HepG2 (cell line): ENCODE data around the gene SAMD10. TPM values are rescaled to one million over a fixed set of nuclear protein-coding genes. Genes with fewer than 3 reads are reported as not detected.
A peak's percentile ranks its signal among the peaks of the same experiment; 100 is the strongest.

Experiments used
- BRCA1 ChIP-seq: sonication (generic); formaldehyde crosslinking; IDR thresholded peaks from 2 replicates; pipeline ENCODE4 v1.4.0; 2020; ENCODE audit warnings: missing genetic modification reagents
- CERS6 ChIP-seq: sonication (generic); formaldehyde crosslinking; IDR thresholded peaks from 2 replicates; pipeline ENCODE4 v1.5.0; 2020; ENCODE audit warnings: missing genetic modification reagents
- GATAD2A ChIP-seq: IDR thresholded peaks from 2 replicates; pipeline ENCODE4 v1.6.1; 2016
- HMGA1 ChIP-seq: sonication (generic); formaldehyde crosslinking; conservative IDR thresholded peaks from 2 replicates; pipeline ENCODE4 v1.4.0; 2020; ENCODE audit warnings: missing genetic modification reagents
- HOXA9 ChIP-seq: sonication (generic); formaldehyde crosslinking; IDR thresholded peaks from 2 replicates; pipeline ENCODE4 v1.8.1; 2022; ENCODE audit warnings: missing genetic modification reagents, mild to moderate bottlenecking, moderate library complexity, borderline replicate concordance
- TIGD3 ChIP-seq: sonication (generic); formaldehyde crosslinking; IDR thresholded peaks from 2 replicates; pipeline ENCODE4 v1.5.1; 2020; ENCODE audit warnings: mild to moderate bottlenecking, missing genetic modification reagents, borderline replicate concordance
- TP53 ChIP-seq: sonication (generic); formaldehyde crosslinking; conservative IDR thresholded peaks from 2 replicates; pipeline ENCODE4 v1.4.0; 2020; ENCODE audit warnings: missing genetic modification reagents
- ZBTB14 ChIP-seq: sonication (generic); formaldehyde crosslinking; IDR thresholded peaks from 2 replicates; pipeline ENCODE4 v1.4.0; 2020; ENCODE audit warnings: missing genetic modification reagents
- ZBTB2 ChIP-seq: sonication (generic); formaldehyde crosslinking; IDR thresholded peaks from 2 replicates; pipeline ENCODE4 v1.8.0; 2022; ENCODE audit warnings: low read depth, missing genetic modification reagents
- ZBTB46 ChIP-seq: sonication (generic); formaldehyde crosslinking; IDR thresholded peaks from 2 replicates; pipeline ENCODE4 v1.4.0; 2020; ENCODE audit warnings: mild to moderate bottlenecking, missing genetic modification reagents, borderline replicate concordance
- ZFP41 ChIP-seq: sonication (generic); formaldehyde crosslinking; IDR thresholded peaks from 2 replicates; pipeline ENCODE4 v1.4.0; 2020; ENCODE audit warnings: mild to moderate bottlenecking, missing genetic modification reagents, borderline replicate concordance
- ZNF124 ChIP-seq: sonication (generic); formaldehyde crosslinking; IDR thresholded peaks from 2 replicates; pipeline ENCODE4 v1.4.0; 2020; ENCODE audit warnings: missing genetic modification reagents
- ZNF232 ChIP-seq: sonication (generic); formaldehyde crosslinking; IDR thresholded peaks from 2 replicates; pipeline ENCODE4 v1.4.0; 2020; ENCODE audit warnings: missing genetic modification reagents, borderline replicate concordance
- ZNF333 ChIP-seq: sonication (generic); formaldehyde crosslinking; IDR thresholded peaks from 2 replicates; pipeline ENCODE4 v1.4.0; 2020; ENCODE audit warnings: mild to moderate bottlenecking, missing genetic modification reagents, borderline replicate concordance
- ZNF792 ChIP-seq: IDR thresholded peaks from 2 replicates; pipeline ENCODE4 v1.6.1; 2016
- ZSCAN22 ChIP-seq: sonication (generic); formaldehyde crosslinking; IDR thresholded peaks from 2 replicates; pipeline ENCODE4 v1.4.0; 2020; ENCODE audit warnings: mild to moderate bottlenecking, missing genetic modification reagents
- ZSCAN30 ChIP-seq: sonication (generic); formaldehyde crosslinking; IDR thresholded peaks from 2 replicates; pipeline ENCODE4 v1.5.0; 2020; ENCODE audit warnings: mild to moderate bottlenecking, missing genetic modification reagents
- polyA plus RNA-seq, 8 experiments: library from polyadenylated mRNA; depleted of rRNA in 3 of 8; stranded (reverse) in 7 of 8; unstranded in 1 of 8; fragments of >200 nt; fragmentation: Illumina TruSeq in 4 of 8; extraction: Trizol in 4 of 8; gene quantifications; 2 replicates each; pipeline versions ENCODE4 v1.2.1 to v1.2.3, GENCODE V29; 2011 to 2016; ENCODE audit warnings: low read depth in 4 of 8, missing spikeins in 1 of 8, mixed read lengths in 1 of 8; ENCODE audit not compliant: insufficient read depth in 1 of 8
- total RNA-seq, 5 experiments: library from RNA; depleted of rRNA; stranded (reverse); fragments of >200 nt; fragmentation: Illumina TruSeq; extraction: Trizol; gene quantifications; 2 replicates each; pipeline ENCODE4 v1.2.3, GENCODE V29; 2016; ENCODE audit warnings: low read depth in 1 of 5
- TF ChIP-seq, protein P1 (sequence below): sonication (generic); formaldehyde crosslinking; IDR thresholded peaks from 2 replicates; pipeline ENCODE4 v1.8.0; 2022; ENCODE audit warnings: mild to moderate bottlenecking, missing genetic modification reagents, moderate library complexity
- TF ChIP-seq, protein P2 (sequence below): sonication (generic); formaldehyde crosslinking; IDR thresholded peaks from 2 replicates; pipeline ENCODE4 v1.5.1; 2020; ENCODE audit warnings: mild to moderate bottlenecking, moderate library complexity, missing genetic modification reagents

The SAMD10 gene
- total and polyA plus RNA-seq, 2 of the 13 experiments (the other 11 are each of a cell fraction or from before 2014, with no cell fraction given) = 6.1 to 11.0 TPM

DNA sequence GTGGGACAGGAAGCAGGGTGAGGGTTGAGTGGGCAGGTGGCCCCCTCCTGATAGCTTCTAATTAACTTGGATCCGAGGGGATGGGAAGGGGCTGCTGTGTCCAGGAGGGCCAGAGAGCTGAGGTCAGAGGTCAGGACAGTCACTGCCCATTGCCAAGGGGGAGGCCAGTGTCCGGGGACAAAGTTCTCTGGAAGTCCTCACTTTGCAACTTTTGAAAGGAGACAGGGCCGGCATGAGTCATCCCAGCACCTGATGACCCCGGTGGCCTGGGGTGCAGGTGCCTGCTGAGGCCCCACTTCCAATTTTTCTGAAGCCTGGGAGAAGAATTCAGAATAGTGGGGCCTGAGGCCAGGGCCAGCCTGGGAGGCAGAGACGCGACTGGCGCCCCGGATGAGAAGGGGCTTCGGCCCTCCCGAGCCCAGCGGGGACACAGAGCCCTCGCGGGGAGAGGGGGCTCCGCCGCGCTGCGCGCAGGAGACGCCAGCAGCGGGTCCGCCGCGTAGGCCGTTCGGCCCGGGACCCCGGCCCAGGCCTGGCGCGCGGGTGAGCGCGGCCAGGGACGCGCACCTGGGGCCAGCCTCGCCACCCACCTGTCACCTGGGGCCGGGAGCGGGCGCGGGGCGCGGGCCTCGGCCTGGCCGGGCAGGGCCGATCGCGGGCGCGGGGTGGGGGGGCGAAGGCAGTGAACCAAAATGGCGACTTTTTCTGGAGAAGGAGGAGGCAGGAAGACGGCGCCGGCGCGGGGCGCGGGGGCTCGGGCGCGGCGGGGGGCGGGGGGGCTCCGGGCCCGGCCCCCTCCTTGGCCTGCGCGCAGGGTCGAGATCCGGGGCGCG lies 10.3 kb downstream of the SAMD10 start (continued):
- TF ChIP-seq ZBTB2 (CRISPR knock-in tag) = 0 out of 2 replicates have a peak, but pooled peaks have one; percentile 25
- peak; percentile 74; the same call in 1 of the 2 replicates for TF ChIP-seq ZNF792
- TF ChIP-seq TP53 = no peak
- peak; percentile 86 for TF ChIP-seq ZBTB46 (CRISPR knock-in tag)
- no peak for TF ChIP-seq ZFP41 (CRISPR knock-in tag)
- TF ChIP-seq, protein P1, sequence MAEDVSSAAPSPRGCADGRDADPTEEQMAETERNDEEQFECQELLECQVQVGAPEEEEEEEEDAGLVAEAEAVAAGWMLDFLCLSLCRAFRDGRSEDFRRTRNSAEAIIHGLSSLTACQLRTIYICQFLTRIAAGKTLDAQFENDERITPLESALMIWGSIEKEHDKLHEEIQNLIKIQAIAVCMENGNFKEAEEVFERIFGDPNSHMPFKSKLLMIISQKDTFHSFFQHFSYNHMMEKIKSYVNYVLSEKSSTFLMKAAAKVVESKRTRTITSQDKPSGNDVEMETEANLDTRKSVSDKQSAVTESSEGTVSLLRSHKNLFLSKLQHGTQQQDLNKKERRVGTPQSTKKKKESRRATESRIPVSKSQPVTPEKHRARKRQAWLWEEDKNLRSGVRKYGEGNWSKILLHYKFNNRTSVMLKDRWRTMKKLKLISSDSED (CRISPR knock-in tag) = no peak
- peak; percentile 5; the same call in 1 of the 2 replicates for TF ChIP-seq ZBTB14 (CRISPR knock-in tag)
- no peak for TF ChIP-seq HOXA9
- 0 out of 2 replicates have a peak, but pooled peaks have one; percentile 45 for TF ChIP-seq ZNF232 (CRISPR knock-in tag)
- no peak for TF ChIP-seq TIGD3 (CRISPR knock-in tag)
- no peak for TF ChIP-seq BRCA1 (CRISPR knock-in tag)
- peak; percentile 85 for TF ChIP-seq ZNF124 (CRISPR knock-in tag)
- no peak for TF ChIP-seq CERS6 (CRISPR knock-in tag)
- 0 out of 2 replicates have a peak, but pooled peaks have one; percentile 41 for TF ChIP-seq ZSCAN22
- TF ChIP-seq ZNF333 (CRISPR knock-in tag) = peak; percentile 82; the same call in 1 of the 2 replicates
- no peak for TF ChIP-seq HMGA1 (CRISPR knock-in tag)
- TF ChIP-seq, protein P2, sequence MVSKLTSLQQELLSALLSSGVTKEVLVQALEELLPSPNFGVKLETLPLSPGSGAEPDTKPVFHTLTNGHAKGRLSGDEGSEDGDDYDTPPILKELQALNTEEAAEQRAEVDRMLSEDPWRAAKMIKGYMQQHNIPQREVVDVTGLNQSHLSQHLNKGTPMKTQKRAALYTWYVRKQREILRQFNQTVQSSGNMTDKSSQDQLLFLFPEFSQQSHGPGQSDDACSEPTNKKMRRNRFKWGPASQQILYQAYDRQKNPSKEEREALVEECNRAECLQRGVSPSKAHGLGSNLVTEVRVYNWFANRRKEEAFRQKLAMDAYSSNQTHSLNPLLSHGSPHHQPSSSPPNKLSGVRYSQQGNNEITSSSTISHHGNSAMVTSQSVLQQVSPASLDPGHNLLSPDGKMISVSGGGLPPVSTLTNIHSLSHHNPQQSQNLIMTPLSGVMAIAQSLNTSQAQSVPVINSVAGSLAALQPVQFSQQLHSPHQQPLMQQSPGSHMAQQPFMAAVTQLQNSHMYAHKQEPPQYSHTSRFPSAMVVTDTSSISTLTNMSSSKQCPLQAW (CRISPR knock-in tag) = peak; percentile 79
- TF ChIP-seq GATAD2A (CRISPR knock-in tag) = peak; percentile 87
- no peak for TF ChIP-seq ZSCAN30 (CRISPR knock-in tag)
